ENCODE measurements around the gene SNRPD3.
A peak's percentile ranks its signal among the peaks of the same experiment; 100 is the strongest.
"Not testable (repeated sequence)": the region's sequence is repeated elsewhere in the genome, so short reads cannot be mapped to it uniquely, and the experiment has no call there.

Gene SNRPD3

DNA sequence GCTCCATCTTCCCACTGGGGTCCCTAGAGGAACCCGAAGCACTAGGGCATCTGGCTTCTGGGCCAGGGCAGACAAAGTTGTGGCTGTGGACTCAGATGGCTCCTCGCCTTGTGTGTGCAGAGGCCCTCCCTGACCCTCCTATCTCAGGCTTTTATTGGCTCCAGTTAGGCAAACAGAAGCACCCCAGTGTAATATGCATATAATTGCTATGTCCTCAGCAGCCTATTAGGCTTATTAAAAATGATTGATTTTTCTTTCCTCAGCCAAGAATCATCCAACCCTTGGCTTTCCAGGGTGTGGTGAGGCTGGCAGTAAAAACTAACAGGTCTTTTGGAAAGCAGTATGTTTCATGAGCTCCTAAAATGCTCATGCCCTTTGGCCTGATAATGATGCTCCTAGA, 38.4 kb upstream of the SNRPD3 start:
- Histone ChIP-seq H2AFZ (ENCODE audit: low read length, unreplicated experiment) (no peak overlapping the region), H3K27me3 (ENCODE audit: insufficient read depth, low read length) (no peaks in the 10 kb centered on the region), H3K4me1 (ENCODE audit: control insufficient read depth, insufficient read depth, low read length, unreplicated experiment) (peaks cover 4% of the 10 kb centered on the region), H3K4me3 (ENCODE audit: low read depth, low read length) (no peak overlapping the region), H3K36me3 (ENCODE audit: insufficient read depth, low read length) (no peaks in the 10 kb centered on the region), H3K79me2 (ENCODE audit: control insufficient read depth, insufficient read depth, low read length, unreplicated experiment) (no peaks in the 10 kb centered on the region), H3K27ac (ENCODE audit: low read depth, low read length) (no peak overlapping the region)

DNA sequence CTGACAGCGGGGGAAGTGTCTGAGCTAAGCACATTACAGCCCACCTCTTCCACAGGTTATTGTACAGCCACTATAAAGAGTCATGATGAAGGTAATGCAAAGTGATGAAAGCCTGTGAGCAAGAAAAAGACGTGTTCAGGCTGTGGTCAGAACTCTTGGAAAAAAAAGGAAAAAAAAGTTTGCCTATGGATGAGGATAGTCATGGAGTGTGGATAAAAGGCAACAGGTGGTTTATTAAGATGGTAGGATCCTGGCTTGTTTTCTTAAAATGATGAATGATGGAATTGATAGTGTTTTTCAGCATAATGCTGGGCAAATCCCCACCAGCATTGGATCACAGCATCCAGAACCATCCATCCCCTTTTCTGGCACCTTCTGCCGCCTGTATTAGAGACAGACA, 37.6 kb upstream of the SNRPD3 start:
- Histone ChIP-seq H3K79me2 (ENCODE audit: control insufficient read depth, insufficient read depth, low read length, unreplicated experiment) (no peaks in the 10 kb centered on the region), H3K36me3 (ENCODE audit: insufficient read depth, low read length) (no peaks in the 10 kb centered on the region), H3K27me3 (ENCODE audit: insufficient read depth, low read length) (no peaks in the 10 kb centered on the region), H3K4me1 (ENCODE audit: control insufficient read depth, insufficient read depth, low read length, unreplicated experiment) (peaks cover 4% of the 10 kb centered on the region), H2AFZ (ENCODE audit: low read length, unreplicated experiment) (no peak overlapping the region), H3K27ac (ENCODE audit: low read depth, low read length) (no peak overlapping the region), H3K4me3 (ENCODE audit: low read depth, low read length) (no peak overlapping the region)

DNA sequence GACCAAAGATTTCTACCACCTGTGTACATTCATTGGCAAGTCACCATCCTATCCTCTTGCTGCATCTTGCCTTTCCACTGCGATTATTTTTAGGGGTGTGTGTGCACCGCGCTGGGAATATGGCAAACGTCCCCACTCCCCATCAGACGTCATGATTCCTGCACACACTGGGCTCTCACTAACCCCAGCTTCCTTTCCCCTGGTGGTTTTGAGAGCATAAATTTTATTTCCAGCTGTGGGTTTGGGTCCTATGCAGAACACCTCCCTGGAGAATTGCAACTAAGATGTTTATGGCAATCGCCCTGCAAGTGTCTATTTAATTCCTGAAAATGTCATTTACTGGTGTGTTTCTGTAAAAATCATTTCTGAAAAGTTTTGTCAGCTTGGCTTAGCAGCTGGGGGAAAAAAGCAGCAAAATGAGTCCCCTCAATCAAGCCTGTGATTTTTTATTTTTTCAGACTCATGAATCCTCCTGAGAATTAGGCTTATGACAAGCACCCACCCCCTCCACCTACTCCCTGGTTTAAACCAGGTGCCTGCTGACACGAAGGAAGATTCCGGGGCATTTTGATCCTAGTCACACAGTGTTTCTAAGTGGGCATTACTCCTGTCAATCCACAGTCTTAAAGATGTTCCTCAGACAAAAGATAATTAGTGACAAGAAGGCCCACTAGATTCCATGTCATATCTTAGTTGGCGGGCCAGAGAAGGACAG, 36.9 kb upstream of the SNRPD3 start:
- Histone ChIP-seq H3K27me3 (ENCODE audit: insufficient read depth, low read length) (no peaks in the 10 kb centered on the region), H3K79me2 (ENCODE audit: control insufficient read depth, insufficient read depth, low read length, unreplicated experiment) (no peaks in the 10 kb centered on the region), H3K27ac (ENCODE audit: low read depth, low read length) (no peak overlapping the region), H3K4me3 (ENCODE audit: low read depth, low read length) (no peak overlapping the region), H2AFZ (ENCODE audit: low read length, unreplicated experiment) (no peak overlapping the region), H3K4me1 (ENCODE audit: control insufficient read depth, insufficient read depth, low read length, unreplicated experiment) (peaks cover 4% of the 10 kb centered on the region), H3K36me3 (ENCODE audit: insufficient read depth, low read length) (no peaks in the 10 kb centered on the region)

DNA sequence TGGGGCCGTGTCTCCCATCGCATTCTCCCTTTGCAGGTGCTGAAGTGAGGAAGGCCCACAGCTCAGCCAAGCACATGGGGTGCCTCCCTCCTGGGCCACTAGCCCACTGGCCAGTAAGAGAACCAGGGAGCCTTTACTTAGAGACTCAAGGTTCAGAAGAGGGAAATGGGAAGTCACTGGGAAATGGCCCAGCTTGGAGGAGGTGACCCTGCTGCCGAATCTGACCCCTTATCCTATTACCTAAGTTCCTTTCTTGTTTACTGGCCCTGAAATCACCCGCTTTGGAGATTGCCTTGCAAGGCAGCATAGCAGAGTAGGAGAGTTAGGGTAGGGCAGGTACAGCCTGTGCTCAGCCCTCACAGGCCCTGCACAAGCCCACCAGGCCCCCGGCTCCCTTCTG, 36.3 kb upstream of the SNRPD3 start:
- Histone ChIP-seq H3K4me1 (ENCODE audit: control insufficient read depth, insufficient read depth, low read length, unreplicated experiment) (peaks cover 4% of the 10 kb centered on the region), H3K27ac (ENCODE audit: low read depth, low read length) (no peak overlapping the region)

DNA sequence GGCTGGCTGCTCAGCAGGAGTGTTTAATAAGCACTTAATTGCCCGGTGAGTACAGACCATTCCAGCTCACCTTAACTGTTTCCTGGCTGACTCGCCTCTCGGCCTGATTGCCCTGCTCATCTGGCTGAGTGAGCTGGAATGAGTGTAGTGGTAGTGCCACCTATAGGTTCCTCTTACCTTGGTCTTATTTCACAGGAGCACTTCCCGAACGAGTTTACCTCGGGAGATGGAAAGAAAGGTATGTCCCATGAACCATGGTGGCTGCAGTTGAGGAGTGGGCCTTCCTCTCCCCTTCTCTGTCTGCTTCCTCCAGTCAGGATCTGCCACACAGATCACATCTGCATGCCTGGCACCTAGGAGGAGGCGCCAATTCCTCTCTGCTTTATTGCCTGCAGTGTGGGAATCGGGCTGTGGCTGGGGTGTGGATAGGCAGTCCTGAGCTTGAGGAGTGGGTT, 34.0 kb upstream of the SNRPD3 start:
- no peaks in the 10 kb centered on the region for H3K4me1 ChIP-seq (ENCODE audit: control insufficient read depth, insufficient read depth, low read length, unreplicated experiment)
- no peak overlapping the region for H3K4me3 ChIP-seq (ENCODE audit: low read depth, low read length)
- no peaks in the 10 kb centered on the region for H3K36me3 ChIP-seq (ENCODE audit: insufficient read depth, low read length)
- no peaks in the 10 kb centered on the region for H3K79me2 ChIP-seq (ENCODE audit: control insufficient read depth, insufficient read depth, low read length, unreplicated experiment)
- no peak overlapping the region for H2AFZ ChIP-seq (ENCODE audit: low read length, unreplicated experiment)
- H3K27me3 ChIP-seq (ENCODE audit: insufficient read depth, low read length) = no peaks in the 10 kb centered on the region
- no peak overlapping the region for H3K27ac ChIP-seq (ENCODE audit: low read depth, low read length)

More for the DNA sequence above, 36.3 kb upstream of the SNRPD3 start:
- no peak overlapping the region for H3K4me3 ChIP-seq (ENCODE audit: low read depth, low read length)
- no peak overlapping the region for H2AFZ ChIP-seq (ENCODE audit: low read length, unreplicated experiment)
- H3K79me2 ChIP-seq (ENCODE audit: control insufficient read depth, insufficient read depth, low read length, unreplicated experiment) = no peaks in the 10 kb centered on the region
- H3K27me3 ChIP-seq (ENCODE audit: insufficient read depth, low read length) = no peaks in the 10 kb centered on the region
- H3K36me3 ChIP-seq (ENCODE audit: insufficient read depth, low read length) = no peaks in the 10 kb centered on the region

DNA sequence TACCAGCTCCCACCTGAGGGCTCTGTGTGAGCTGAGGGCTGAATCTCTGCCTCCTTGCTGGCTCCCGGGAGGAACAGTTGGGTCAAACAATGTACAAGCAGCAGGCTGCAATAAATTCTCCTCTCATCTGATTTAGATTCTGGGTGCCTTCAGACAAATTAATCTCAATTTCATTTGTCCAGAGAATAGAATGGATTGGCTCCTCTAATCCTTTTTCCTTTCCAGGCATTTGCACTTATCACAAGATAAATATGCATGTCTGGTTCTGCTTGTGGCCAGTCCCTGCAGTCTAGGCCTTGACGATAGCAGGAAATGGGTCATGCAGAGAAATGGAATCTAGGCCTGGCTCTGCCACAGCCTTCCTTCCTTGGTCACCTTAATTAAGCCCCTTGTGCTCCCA, 31.9 kb upstream of the SNRPD3 start:
- Histone ChIP-seq H3K36me3 (ENCODE audit: insufficient read depth, low read length) (no peaks in the 10 kb centered on the region), H3K4me3 (ENCODE audit: low read depth, low read length) (no peak overlapping the region), H3K27ac (ENCODE audit: low read depth, low read length) (no peak overlapping the region), H3K27me3 (ENCODE audit: insufficient read depth, low read length) (no peaks in the 10 kb centered on the region), H2AFZ (ENCODE audit: low read length, unreplicated experiment) (peak overlapping the region; percentile 6), H3K79me2 (ENCODE audit: control insufficient read depth, insufficient read depth, low read length, unreplicated experiment) (no peaks in the 10 kb centered on the region), H3K4me1 (ENCODE audit: control insufficient read depth, insufficient read depth, low read length, unreplicated experiment) (no peaks in the 10 kb centered on the region)

DNA sequence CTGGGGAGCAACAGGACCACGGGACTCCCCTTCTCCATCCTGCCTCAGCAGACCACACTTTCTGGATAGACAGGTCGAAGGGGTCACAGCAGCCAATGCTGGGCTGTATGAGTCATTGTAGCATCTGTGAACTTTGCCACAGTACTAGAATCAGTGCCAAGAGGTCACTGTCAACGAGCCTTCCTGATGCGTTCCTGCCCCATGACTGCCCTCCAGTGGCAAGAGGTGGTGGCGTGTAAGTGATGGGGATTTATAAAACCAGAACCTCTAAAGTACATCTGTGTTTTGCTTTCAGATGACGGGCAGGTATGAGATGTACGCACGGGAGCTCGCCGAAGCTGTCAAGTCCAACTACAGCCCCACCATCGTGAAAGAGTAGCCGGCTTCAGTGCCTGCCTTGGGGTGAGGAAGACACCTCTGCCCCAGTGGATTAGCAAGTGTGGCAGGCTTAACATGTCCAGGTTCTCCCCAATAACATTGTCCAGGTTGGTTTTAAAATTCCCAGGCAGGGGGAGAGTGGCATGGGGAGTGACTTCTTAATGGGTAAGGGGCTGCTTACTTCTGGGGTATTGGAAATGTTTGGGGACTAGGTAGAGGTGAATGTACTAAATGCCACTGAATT, 30.3 kb upstream of the SNRPD3 start:
- H3K27ac ChIP-seq (ENCODE audit: low read depth, low read length) = no peak overlapping the region

DNA sequence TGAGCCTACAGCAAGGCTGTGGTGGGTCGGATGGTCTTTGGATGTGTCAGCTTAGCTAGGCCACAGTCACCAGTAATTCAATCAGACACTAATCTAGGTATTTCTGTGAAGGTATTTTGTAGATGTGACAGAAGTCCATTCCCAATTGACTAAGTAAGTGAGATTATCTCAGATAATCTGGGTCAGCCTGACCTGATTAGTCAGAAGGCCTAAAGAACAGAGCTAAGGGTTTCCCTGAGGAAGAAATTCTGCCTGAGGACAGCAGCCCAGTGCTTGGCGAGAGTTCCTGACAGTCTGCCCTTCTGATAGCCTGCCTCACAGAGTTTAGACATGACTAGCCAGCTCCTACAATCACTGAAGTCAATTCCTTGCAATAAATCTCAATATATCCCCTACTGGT, 29.6 kb upstream of the SNRPD3 start:
- no peak overlapping the region for H3K4me3 ChIP-seq (ENCODE audit: low read depth, low read length)

More for the DNA sequence above, 30.3 kb upstream of the SNRPD3 start:
- H3K36me3 ChIP-seq (ENCODE audit: insufficient read depth, low read length) = no peaks in the 10 kb centered on the region
- H2AFZ ChIP-seq (ENCODE audit: low read length, unreplicated experiment) = no peak overlapping the region
- no peaks in the 10 kb centered on the region for H3K79me2 ChIP-seq (ENCODE audit: control insufficient read depth, insufficient read depth, low read length, unreplicated experiment)
- H3K4me3 ChIP-seq (ENCODE audit: low read depth, low read length) = no peak overlapping the region
- no peaks in the 10 kb centered on the region for H3K4me1 ChIP-seq (ENCODE audit: control insufficient read depth, insufficient read depth, low read length, unreplicated experiment)
- H3K27me3 ChIP-seq (ENCODE audit: insufficient read depth, low read length) = no peaks in the 10 kb centered on the region

DNA sequence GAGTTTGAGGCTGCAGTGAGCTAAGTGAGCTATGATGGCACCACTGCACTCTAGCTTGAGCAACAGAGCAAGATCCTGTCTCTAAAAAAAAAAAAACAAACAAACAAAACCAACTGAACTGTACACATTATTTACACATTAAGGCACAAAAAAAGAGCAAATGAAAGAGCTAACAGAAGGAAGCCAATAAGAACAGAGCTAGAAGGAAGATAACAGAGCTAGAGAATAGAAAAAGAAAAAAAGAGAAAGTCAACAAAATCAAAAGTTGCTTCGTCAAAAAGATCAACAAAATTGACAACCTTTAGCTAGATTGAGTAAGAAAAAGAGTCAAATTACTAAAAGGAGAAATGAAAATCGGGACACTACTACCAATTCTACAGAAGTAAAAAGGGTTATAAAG, 25.9 kb upstream of the SNRPD3 start:
- Histone ChIP-seq H2AFZ (ENCODE audit: low read length, unreplicated experiment) (no peak overlapping the region), H3K27ac (ENCODE audit: low read depth, low read length) (no peak overlapping the region), H3K36me3 (ENCODE audit: insufficient read depth, low read length) (no peaks in the 10 kb centered on the region), H3K4me3 (ENCODE audit: low read depth, low read length) (no peak overlapping the region), H3K79me2 (ENCODE audit: control insufficient read depth, insufficient read depth, low read length, unreplicated experiment) (no peaks in the 10 kb centered on the region), H3K4me1 (ENCODE audit: control insufficient read depth, insufficient read depth, low read length, unreplicated experiment) (no peaks in the 10 kb centered on the region), H3K27me3 (ENCODE audit: insufficient read depth, low read length) (no peaks in the 10 kb centered on the region)

More for the DNA sequence above, 29.6 kb upstream of the SNRPD3 start:
- H3K27ac ChIP-seq (ENCODE audit: low read depth, low read length) = no peak overlapping the region
- H3K36me3 ChIP-seq (ENCODE audit: insufficient read depth, low read length) = no peaks in the 10 kb centered on the region
- H3K79me2 ChIP-seq (ENCODE audit: control insufficient read depth, insufficient read depth, low read length, unreplicated experiment) = no peaks in the 10 kb centered on the region
- H3K27me3 ChIP-seq (ENCODE audit: insufficient read depth, low read length) = no peaks in the 10 kb centered on the region
- no peak overlapping the region for H2AFZ ChIP-seq (ENCODE audit: low read length, unreplicated experiment)
- H3K4me1 ChIP-seq (ENCODE audit: control insufficient read depth, insufficient read depth, low read length, unreplicated experiment) = no peaks in the 10 kb centered on the region

DNA sequence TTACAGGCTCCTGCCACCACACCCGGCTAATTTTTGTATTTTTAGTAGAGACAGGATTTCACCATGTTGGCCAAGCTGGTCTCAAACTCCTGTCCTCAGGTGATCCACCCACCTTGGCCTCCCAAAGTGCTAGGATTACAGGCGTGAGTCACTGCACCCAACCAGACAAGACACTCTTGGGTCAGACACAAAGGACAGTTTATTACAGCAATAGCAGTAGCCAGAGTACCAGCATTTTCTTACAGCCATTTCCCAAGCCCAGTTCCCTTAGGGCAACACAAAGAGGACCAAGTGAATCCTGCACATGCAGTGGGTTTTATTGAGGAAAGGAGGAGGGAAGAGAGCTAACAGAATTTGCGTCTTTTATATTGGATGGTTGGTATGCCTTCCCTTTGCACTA, 24.8 kb upstream of the SNRPD3 start:
- not testable (repeated sequence) for H3K36me3 ChIP-seq (ENCODE audit: insufficient read depth, low read length); H3K27me3 ChIP-seq (ENCODE audit: insufficient read depth, low read length); H3K4me1 ChIP-seq (ENCODE audit: control insufficient read depth, insufficient read depth, low read length, unreplicated experiment); H2AFZ ChIP-seq (ENCODE audit: low read length, unreplicated experiment); H3K27ac ChIP-seq (ENCODE audit: low read depth, low read length); H3K79me2 ChIP-seq (ENCODE audit: control insufficient read depth, insufficient read depth, low read length, unreplicated experiment); H3K4me3 ChIP-seq (ENCODE audit: low read depth, low read length)

DNA sequence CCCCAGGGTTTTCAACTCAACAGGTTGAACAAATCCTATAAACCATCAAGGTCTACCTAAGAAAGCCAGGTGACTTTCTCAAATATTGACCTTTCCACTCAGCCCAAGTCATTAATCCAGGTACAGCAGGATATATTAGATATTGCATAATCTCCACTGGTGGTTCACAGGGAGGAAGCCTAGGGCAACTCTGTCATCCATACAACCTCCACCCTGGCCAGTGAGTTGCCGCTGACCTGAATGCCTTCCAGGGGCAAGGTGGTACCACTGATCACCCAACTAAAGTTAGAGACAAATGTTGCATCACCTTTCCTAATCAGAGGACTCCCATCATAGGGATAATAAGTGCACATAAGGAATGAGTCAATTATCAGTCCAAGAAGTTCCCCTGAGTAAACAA, 23.7 kb upstream of the SNRPD3 start:
- Histone ChIP-seq H3K4me1 (ENCODE audit: control insufficient read depth, insufficient read depth, low read length, unreplicated experiment) (no peaks in the 10 kb centered on the region), H3K27me3 (ENCODE audit: insufficient read depth, low read length) (no peaks in the 10 kb centered on the region), H3K27ac (ENCODE audit: low read depth, low read length) (no peak overlapping the region), H2AFZ (ENCODE audit: low read length, unreplicated experiment) (no peak overlapping the region), H3K4me3 (ENCODE audit: low read depth, low read length) (no peak overlapping the region), H3K79me2 (ENCODE audit: control insufficient read depth, insufficient read depth, low read length, unreplicated experiment) (no peaks in the 10 kb centered on the region), H3K36me3 (ENCODE audit: insufficient read depth, low read length) (no peaks in the 10 kb centered on the region)
